PC-9 (cell line): Measurements from ENCODE around the gene CPA3. TPM values are rescaled to one million over a fixed set of nuclear protein-coding genes. Genes with fewer than 3 reads are reported as not detected.

Experiments
- BruUV-seq: library from RNA; stranded (reverse); fragments of 400-500 nt; replicated peaks from 2 replicates; lab custom pipeline; 2021; lab: Mats Ljungman, UMichigan
- CTCF ChIA-PET: fragments of 300-600 bp; sonication (Branson Sonifier 250); formaldehyde crosslinking; loops from one replicate; lab custom pipeline; 2022; ENCODE audit warnings: antibody characterized with exemption; lab: Charles Lee
- POLR2A ChIA-PET: fragments of 300-600 bp; sonication (Branson Sonifier 250); formaldehyde crosslinking; loops from one replicate; lab custom pipeline; 2022; ENCODE audit warnings: antibody characterized with exemption; ENCODE audit not compliant: unreplicated experiment; lab: Charles Lee
- DNase-seq, 2 experiments: peaks; one replicate each; pipeline versions ENCODE4 v3.0.0 to v3.0.0-alpha.2; 2015 to 2022; ENCODE audit warnings: mixed read lengths in 1 of 2
- H2AFZ ChIP-seq: fragments of 200-600 bp; sonication (generic); 2 replicates; pipeline ENCODE4 v1.8.1; 2017; ENCODE audit warnings: antibody characterized with exemption
- H3F3A ChIP-seq: fragments of 200-600 bp; sonication (generic); 2 replicates; pipeline ENCODE4 v1.8.1; 2017; ENCODE audit warnings: antibody characterized with exemption, mild to moderate bottlenecking, low read depth; ENCODE audit not compliant: insufficient read depth
- H3K27ac ChIP-seq: fragments of 200-600 bp; sonication (generic); 2 replicates; pipeline ENCODE4 v1.6.1; 2016; ENCODE audit warnings: mixed run types
- H3K27me3 ChIP-seq: fragments of 200-600 bp; sonication (generic); 2 replicates; pipeline ENCODE4 v1.6.1; 2016; ENCODE audit warnings: low read depth, mixed run types; ENCODE audit not compliant: insufficient read depth
- H3K36me3 ChIP-seq: fragments of 200-600 bp; sonication (generic); 2 replicates; pipeline ENCODE4 v1.6.1; 2016; ENCODE audit warnings: low read depth, mixed run types
- H3K4me1 ChIP-seq: fragments of 200-600 bp; sonication (generic); replicated peaks from 2 replicates; pipeline ENCODE4 v1.6.1; 2016; ENCODE audit warnings: mixed run types; ENCODE audit not compliant: insufficient read depth
- H3K4me2 ChIP-seq: fragments of 200-600 bp; sonication (generic); 2 replicates; pipeline ENCODE4 v1.6.1; 2017; ENCODE audit warnings: mixed run types
- H3K4me3 ChIP-seq: fragments of 200-600 bp; sonication (generic); 2 replicates; pipeline ENCODE4 v1.6.1; 2016; ENCODE audit warnings: mixed run types
- H3K79me2 ChIP-seq: fragments of 200-600 bp; sonication (generic); 2 replicates; pipeline ENCODE4 v1.6.1; 2017; ENCODE audit warnings: low read depth, mixed run types
- H3K9me2 ChIP-seq: fragments of 200-600 bp; sonication (generic); 2 replicates; pipeline ENCODE4 v1.8.1; 2017; ENCODE audit warnings: mild to moderate bottlenecking; ENCODE audit not compliant: insufficient read depth
- H3K9me3 ChIP-seq: fragments of 200-600 bp; sonication (generic); 2 replicates; pipeline ENCODE4 v1.8.1; 2016; ENCODE audit warnings: low read depth; ENCODE audit not compliant: insufficient read depth
- H4K20me1 ChIP-seq: fragments of 200-600 bp; sonication (generic); 2 replicates; pipeline ENCODE4 v1.8.1; 2017; ENCODE audit not compliant: insufficient read depth
- EZH2 ChIP-seq: fragments of 200-600 bp; sonication (generic); IDR thresholded peaks from 2 replicates; pipeline ENCODE4 v1.8.0; 2017; ENCODE audit warnings: antibody characterized with exemption, low read depth
- intact Hi-C: fragments of 100-400 bp; cut with micrococcal nuclease; formaldehyde crosslinking; loops from one replicate; pipeline ENCODE4 v1.10.0; 2022; ENCODE audit not compliant: unreplicated experiment
- total RNA-seq: library from RNA; stranded (reverse); gene quantifications from 2 replicates; pipeline ENCODE4 v1.2.3, GENCODE V29; 2021
- TF ChIP-seq, protein P1 (sequence below): fragments of 200-600 bp; sonication (generic); conservative IDR thresholded peaks from 2 replicates; pipeline ENCODE4 v1.6.1; 2017; ENCODE audit warnings: mixed run types, antibody characterized with exemption, mild to moderate bottlenecking, moderate library complexity

The CPA3 gene
- total RNA-seq, 1 experiment from 2014 or later = not detected

DNA sequence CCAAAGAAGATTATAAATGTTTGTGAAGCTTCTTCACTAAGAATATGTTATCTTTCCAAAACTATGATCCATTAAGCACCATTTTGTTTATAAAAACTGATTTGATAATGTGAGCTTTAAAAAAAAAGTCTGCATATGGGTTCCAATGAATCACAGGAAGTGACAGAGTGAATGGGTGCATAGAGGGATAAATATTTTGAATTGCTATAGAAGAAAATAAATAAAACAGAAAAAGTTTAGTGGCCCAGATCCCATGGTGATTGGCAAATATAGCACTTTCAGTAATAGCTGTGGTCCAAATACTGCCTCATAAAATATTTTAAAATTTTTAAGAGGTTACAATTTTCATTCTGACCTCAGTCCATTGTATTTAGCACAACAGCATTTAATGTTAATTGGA lies 19.2 kb downstream of the CPA3 start:
- Histone ChIP-seq H3K27ac (no peak overlapping the region), H3K79me2 (no peaks in the 10 kb centered on the region), H3K9me3 (no peaks in the 10 kb centered on the region), H4K20me1 (no peaks in the 10 kb centered on the region), H3K9me2 (no peaks in the 10 kb centered on the region), H3K36me3 (no peaks in the 10 kb centered on the region), H3K4me1 (no peaks in the 10 kb centered on the region), H2AFZ (no peak overlapping the region), H3K4me2 (no peak overlapping the region), H3K27me3 (no peaks in the 10 kb centered on the region), H3F3A (no peaks in the 10 kb centered on the region), H3K4me3 (no peak overlapping the region)
- ChIA-PET CTCF (no interaction called here), POLR2A (no interaction called here)
- BruUV-seq = no TSS peak
- no peak for TF ChIP-seq EZH2
- TF ChIP-seq, protein P1, sequence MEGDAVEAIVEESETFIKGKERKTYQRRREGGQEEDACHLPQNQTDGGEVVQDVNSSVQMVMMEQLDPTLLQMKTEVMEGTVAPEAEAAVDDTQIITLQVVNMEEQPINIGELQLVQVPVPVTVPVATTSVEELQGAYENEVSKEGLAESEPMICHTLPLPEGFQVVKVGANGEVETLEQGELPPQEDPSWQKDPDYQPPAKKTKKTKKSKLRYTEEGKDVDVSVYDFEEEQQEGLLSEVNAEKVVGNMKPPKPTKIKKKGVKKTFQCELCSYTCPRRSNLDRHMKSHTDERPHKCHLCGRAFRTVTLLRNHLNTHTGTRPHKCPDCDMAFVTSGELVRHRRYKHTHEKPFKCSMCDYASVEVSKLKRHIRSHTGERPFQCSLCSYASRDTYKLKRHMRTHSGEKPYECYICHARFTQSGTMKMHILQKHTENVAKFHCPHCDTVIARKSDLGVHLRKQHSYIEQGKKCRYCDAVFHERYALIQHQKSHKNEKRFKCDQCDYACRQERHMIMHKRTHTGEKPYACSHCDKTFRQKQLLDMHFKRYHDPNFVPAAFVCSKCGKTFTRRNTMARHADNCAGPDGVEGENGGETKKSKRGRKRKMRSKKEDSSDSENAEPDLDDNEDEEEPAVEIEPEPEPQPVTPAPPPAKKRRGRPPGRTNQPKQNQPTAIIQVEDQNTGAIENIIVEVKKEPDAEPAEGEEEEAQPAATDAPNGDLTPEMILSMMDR = no peak
- intact Hi-C loops = no loop called here
- no peak for DNase-seq

DNA sequence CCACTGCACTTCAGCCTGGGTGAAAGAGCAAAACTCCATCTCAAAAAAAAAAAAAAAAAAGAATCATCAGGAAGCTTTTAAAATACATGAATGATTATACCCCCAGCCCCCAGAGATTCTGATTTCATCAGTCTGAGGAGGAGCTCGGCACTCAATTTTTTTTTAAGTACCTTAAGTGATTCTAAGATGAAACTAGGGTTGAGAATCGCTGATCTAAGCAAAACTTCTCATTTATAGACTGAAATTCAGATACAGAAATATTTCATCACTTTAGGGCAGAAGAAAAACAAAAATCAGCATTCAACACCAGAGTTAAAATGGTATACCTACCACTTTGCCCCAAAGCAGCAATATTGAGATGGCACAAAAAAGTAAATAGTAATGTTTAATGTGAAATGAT lies 24.7 kb downstream of the CPA3 start:
- Histone ChIP-seq H3F3A (no peaks in the 10 kb centered on the region), H3K27me3 (no peaks in the 10 kb centered on the region), H3K4me2 (no peak overlapping the region), H3K9me2 (no peaks in the 10 kb centered on the region), H3K79me2 (no peaks in the 10 kb centered on the region), H3K9me3 (0 out of 2 replicates have a peak, but pooled peaks cover 7% of the 10 kb centered on the region), H3K4me1 (no peaks in the 10 kb centered on the region), H2AFZ (no peak overlapping the region), H3K27ac (no peak overlapping the region), H3K36me3 (no peaks in the 10 kb centered on the region), H3K4me3 (no peak overlapping the region), H4K20me1 (no peaks in the 10 kb centered on the region)
- POLR2A ChIA-PET = no interaction called here
- CTCF ChIA-PET = no interaction called here
- no peak for TF ChIP-seq EZH2
- TF ChIP-seq, protein P1 = no peak
- BruUV-seq = no TSS peak
- DNase-seq = no peak
- intact Hi-C loops = no loop called here

DNA sequence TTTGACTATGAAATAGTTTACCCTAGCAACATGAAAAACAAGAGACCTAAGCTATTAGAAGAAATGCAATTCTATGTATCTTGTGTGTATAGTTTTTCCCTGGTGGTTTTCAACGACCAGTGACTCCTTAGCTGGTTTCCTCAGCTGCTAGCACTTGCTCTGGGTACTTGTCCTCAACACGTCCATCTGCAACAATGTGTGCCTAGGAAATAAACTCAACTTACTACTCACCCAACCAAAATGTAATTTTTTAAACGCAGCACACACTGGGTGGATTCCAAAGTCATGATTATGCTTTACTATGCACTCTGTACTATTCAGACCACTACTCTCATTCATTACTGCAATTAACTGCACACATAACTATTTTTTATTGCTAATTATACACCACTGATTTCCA lies 31.0 kb downstream of the CPA3 start:
- intact Hi-C loops = no loop called here
- H3K36me3 ChIP-seq = no peaks in the 10 kb centered on the region
- H3K4me3 ChIP-seq = no peak overlapping the region
- no peaks in the 10 kb centered on the region for H3K9me2 ChIP-seq
- no peak for TF ChIP-seq EZH2
- TF ChIP-seq, protein P1 = no peak
- ChIA-PET CTCF (no interaction called here), POLR2A (no interaction called here)
- H2AFZ ChIP-seq = no peak overlapping the region
- BruUV-seq = no TSS peak
- H4K20me1 ChIP-seq = no peaks in the 10 kb centered on the region
- no peaks in the 10 kb centered on the region for H3F3A ChIP-seq
- no peaks in the 10 kb centered on the region for H3K4me1 ChIP-seq
- H3K79me2 ChIP-seq = no peaks in the 10 kb centered on the region
- no peaks in the 10 kb centered on the region for H3K27me3 ChIP-seq
- no peak overlapping the region for H3K27ac ChIP-seq
- DNase-seq = no peak
- H3K4me2 ChIP-seq = no peak overlapping the region
- H3K9me3 ChIP-seq = 0 out of 2 replicates have a peak, but pooled peaks cover 7% of the 10 kb centered on the region
